Nasal cavity respiratory epithelium epithelial cell of viscerocranial mucosa (primary cell): ENCODE measurements around the gene TOR1AIP1. TPM values are rescaled to one million over a fixed set of nuclear protein-coding genes. Genes with fewer than 3 reads are reported as not detected.

Source experiments
- total RNA-seq: library from RNA; depleted of rRNA; stranded (reverse); fragments of >200 nt; gene quantifications from 2 replicates; pipeline ENCODE4 v1.2.3, GENCODE V29; 2014

Gene TOR1AIP1, protein sequence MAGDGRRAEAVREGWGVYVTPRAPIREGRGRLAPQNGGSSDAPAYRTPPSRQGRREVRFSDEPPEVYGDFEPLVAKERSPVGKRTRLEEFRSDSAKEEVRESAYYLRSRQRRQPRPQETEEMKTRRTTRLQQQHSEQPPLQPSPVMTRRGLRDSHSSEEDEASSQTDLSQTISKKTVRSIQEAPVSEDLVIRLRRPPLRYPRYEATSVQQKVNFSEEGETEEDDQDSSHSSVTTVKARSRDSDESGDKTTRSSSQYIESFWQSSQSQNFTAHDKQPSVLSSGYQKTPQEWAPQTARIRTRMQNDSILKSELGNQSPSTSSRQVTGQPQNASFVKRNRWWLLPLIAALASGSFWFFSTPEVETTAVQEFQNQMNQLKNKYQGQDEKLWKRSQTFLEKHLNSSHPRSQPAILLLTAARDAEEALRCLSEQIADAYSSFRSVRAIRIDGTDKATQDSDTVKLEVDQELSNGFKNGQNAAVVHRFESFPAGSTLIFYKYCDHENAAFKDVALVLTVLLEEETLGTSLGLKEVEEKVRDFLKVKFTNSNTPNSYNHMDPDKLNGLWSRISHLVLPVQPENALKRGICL
- 26.0 and 39.6 TPM in 2 replicates for total RNA-seq

DNA sequence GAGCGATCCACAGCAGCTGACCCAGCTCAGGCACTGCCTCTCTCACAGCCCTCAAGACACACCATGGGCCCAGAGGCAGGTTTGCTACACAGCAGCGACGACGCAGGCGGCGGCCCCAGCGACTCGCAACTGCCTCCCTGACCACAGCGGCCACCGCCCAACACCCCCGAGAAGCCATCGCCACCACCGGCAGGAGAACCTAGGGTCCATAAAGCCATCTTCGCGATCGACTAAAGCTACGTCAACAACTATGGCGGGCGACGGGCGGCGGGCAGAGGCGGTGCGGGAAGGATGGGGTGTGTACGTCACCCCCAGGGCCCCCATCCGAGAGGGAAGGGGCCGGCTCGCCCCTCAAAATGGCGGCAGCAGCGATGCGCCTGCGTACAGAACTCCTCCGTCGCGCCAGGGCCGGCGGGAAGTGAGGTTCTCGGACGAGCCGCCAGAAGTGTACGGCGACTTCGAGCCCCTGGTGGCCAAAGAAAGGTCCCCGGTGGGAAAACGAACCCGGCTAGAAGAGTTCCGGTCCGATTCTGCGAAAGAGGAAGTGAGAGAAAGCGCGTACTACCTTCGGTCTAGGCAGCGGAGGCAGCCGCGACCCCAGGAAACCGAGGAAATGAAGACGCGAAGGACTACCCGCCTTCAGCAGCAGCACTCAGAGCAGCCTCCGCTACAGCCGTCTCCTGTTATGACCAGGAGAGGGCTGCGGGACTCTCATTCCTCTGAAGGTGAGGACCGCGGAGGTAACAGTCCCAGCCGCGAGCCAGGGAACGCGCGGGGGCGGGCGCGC lies at the start of gene TOR1AIP1:
TOR1AIP1 (plus strand) TSS at position 33 of the 787 bp plus-strand sequence; CDS start at position 251, 218 bp downstream.

DNA sequence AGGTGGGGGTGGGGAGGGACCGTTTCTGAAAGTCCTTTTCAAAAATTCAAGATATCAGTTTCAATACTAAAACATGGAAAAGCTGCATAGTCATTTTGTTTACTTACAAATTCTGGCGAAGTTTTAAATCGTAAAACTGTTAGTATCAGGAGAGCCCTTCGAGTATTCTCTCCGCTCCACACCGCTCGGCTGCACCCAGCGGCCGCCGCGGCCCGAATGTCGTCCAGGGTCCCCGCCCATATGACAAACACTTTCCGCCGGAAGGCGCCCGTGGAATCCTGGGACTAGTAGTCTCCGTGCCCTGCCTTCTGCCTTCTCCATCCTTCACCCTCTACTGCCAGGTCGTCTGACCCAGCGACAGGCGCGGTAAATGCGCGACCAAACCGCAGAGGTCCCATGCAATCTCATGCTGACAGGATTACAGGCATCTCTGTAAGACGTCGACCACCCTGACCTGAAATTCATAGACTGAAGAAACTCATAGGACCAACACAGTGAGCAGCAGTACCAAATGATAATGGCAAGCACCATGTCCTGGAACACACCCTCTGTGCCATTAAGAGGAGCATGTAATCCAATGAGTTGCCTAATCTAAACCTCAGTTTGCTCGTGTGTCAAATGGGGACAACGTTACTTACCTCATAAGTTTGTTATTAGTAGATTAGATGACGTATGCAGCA lies 4.4 kb upstream of the TOR1AIP1 start, which contains the start of gene TOR1AIP2:
TOR1AIP2 (minus strand) TSS at position 218 of the 680 bp plus-strand sequence. CDS start 25,138 bp downstream, outside the sequence.

GRCh38 chr1:179954493-179955286 lies 72.6 kb downstream of the TOR1AIP1 start, which contains the start of gene CEP350:
Gene CEP350, plus strand, starts transcription at chr1:179954810. Its CDS starts 31,372 bp downstream, at chr1:179986182.

Other genes with a start within 250 kb of the TOR1AIP1 start
- gene FAM163A, start 139.0 kb upstream of the TOR1AIP1 start, total RNA-seq = not detected in 2 replicates
- 81.3 and 117 TPM in 2 replicates for gene TOR1AIP2, start 4.5 kb upstream of the TOR1AIP1 start, total RNA-seq
- gene CEP350, start 72.5 kb downstream of the TOR1AIP1 start, total RNA-seq = 60.5 and 67.0 TPM in 2 replicates